Endodermal cell (in vitro differentiated cells): ENCODE data around the gene TAMALIN. TPM values are rescaled to one million over a fixed set of nuclear protein-coding genes. Genes with fewer than 3 reads are reported as not detected.

Experiments used
- DNase-seq: peaks from one replicate; pipeline ENCODE4 v3.0.0-alpha.2; 2017
- H3K27ac ChIP-seq: 2 replicates; pipeline ENCODE4 v1.5.1; 2013; ENCODE audit warnings: mild to moderate bottlenecking, low read depth, low read length, moderate library complexity
- H3K27me3 ChIP-seq: 2 replicates; pipeline ENCODE4 v1.6.1; 2013; ENCODE audit warnings: mild to moderate bottlenecking, low read length, moderate library complexity; ENCODE audit not compliant: insufficient read depth, control insufficient read depth, poor library complexity, severe bottlenecking
- H3K36me3 ChIP-seq: 2 replicates; pipeline ENCODE4 v1.7.0; 2013; ENCODE audit warnings: mild to moderate bottlenecking, low read length, moderate library complexity; ENCODE audit not compliant: control insufficient read depth, insufficient read depth
- H3K4me1 ChIP-seq: one replicate; pipeline ENCODE4 v1.7.0; 2013; ENCODE audit warnings: low read length; ENCODE audit not compliant: control insufficient read depth, insufficient read depth
- H3K4me3 ChIP-seq: 2 replicates; pipeline ENCODE4 v1.5.1; 2013; ENCODE audit warnings: mild to moderate bottlenecking, low read length, moderate library complexity
- H3K9ac ChIP-seq: 2 replicates; pipeline ENCODE4 v1.6.1; 2013; ENCODE audit warnings: mild to moderate bottlenecking, low read length, moderate library complexity; ENCODE audit not compliant: poor library complexity, severe bottlenecking; ENCODE audit errors: extremely low read depth
- H3K9me3 ChIP-seq: 2 replicates; pipeline ENCODE4 v1.6.1; 2013; ENCODE audit warnings: mild to moderate bottlenecking, low read length, moderate library complexity; ENCODE audit not compliant: control insufficient read depth
- H3K27ac Mint-ChIP-seq: 2 replicates; pipeline ENCODE4 v1.8.0; 2020; ENCODE audit warnings: mixed read lengths
- H3K27me3 Mint-ChIP-seq: 2 replicates; pipeline ENCODE4 v1.8.0; 2021; ENCODE audit warnings: mild to moderate bottlenecking, mixed read lengths; ENCODE audit not compliant: insufficient read depth
- H3K36me3 Mint-ChIP-seq: 2 replicates; pipeline ENCODE4 v1.8.0; 2020; ENCODE audit warnings: low read depth, mixed read lengths
- H3K4me1 Mint-ChIP-seq: 2 replicates; pipeline ENCODE4 v1.8.0; 2020; ENCODE audit warnings: mixed read lengths
- H3K4me3 Mint-ChIP-seq: 2 replicates; pipeline ENCODE4 v1.8.0; 2020; ENCODE audit warnings: mild to moderate bottlenecking, moderate library complexity, mixed read lengths
- H3K9me3 Mint-ChIP-seq: 2 replicates; pipeline ENCODE4 v1.8.0; 2020; ENCODE audit warnings: mild to moderate bottlenecking, mixed read lengths
- CTCF ChIP-seq: fragments of 200-600 bp; sonication (generic); conservative IDR thresholded peaks from 2 replicates; pipeline ENCODE4 v1.5.0; 2021; ENCODE audit warnings: antibody characterized with exemption, mild to moderate bottlenecking
- WGBS, 2 experiments: methylation state at CpG; one replicate each; pipeline versions ENCODE4 v1.1.5 to v1.1.7; 2013; ENCODE audit warnings: missing lambda C conversion rate in 2 of 2, mixed read lengths in 1 of 2; ENCODE audit not compliant: insufficient coverage in 1 of 2, insufficient read length in 1 of 2; 5-methylcytosine and 5-hydroxymethylcytosine counted together
- long read RNA-seq, 4 experiments: library from polyadenylated mRNA in 2 of 4; library from RNA in 1 of 4; library from capped mRNA in 1 of 4; stranded (forward) in 3 of 4; unstranded in 1 of 4; transcript quantifications; one replicate each; pipeline ENCODE4 v2.0.0, GENCODE V29; 2020 to 2021; ENCODE audit warnings: inconsistent platforms in 1 of 4
- polyA plus RNA-seq, 2 experiments: library from polyadenylated mRNA; stranded (reverse); fragments of 50-300 nt; gene quantifications; one replicate each; pipeline ENCODE4 v1.2.3, GENCODE V29; 2013
- total RNA-seq, 2 donors: library from RNA; stranded (reverse); fragmentation: NEBNext Ultra II Directional in 1 of 2; extraction: Animal tissue kit (Norgen Biotek cat#: 25700) in 1 of 2; gene quantifications; 2 replicates in 1 of 2; 3 replicates in 1 of 2; pipeline ENCODE4 v1.2.1, GENCODE V29; 2021

Gene TAMALIN
- total RNA-seq = 1 to 10 TPM; 4.4 to 9.1 TPM
- polyA plus RNA-seq (2013, experiment 1 of 2) = 16.3 TPM
- polyA plus RNA-seq (2013, experiment 2 of 2) = 13.2 TPM
- long read RNA-seq, experiment 1, partial matches to known transcripts = 0 of 3 reads
- long read RNA-seq, experiment 1, other reads (novel, unspliced or antisense) = 0 of 3 reads
- long read RNA-seq, experiment 2, partial matches to known transcripts = 0 of 4 reads
- long read RNA-seq, experiment 2, other reads (novel, unspliced or antisense) = 1 of 4 reads
- long read RNA-seq, experiment 3 = 0 reads
- long read RNA-seq, experiment 4, partial matches to known transcripts = 0 of 2 reads
- long read RNA-seq, experiment 4, other reads (novel, unspliced or antisense) = 2 of 2 reads

GRCh38 chr12:52006726-52007157 is at the start of gene TAMALIN:
Gene TAMALIN (plus strand): TSS chr12:52006946. CDS start chr12:52007020, 74 bp downstream.
- peaks cover 3% of the 10 kb centered on the region for H3K9me3 ChIP-seq
- peaks cover 51% of the 10 kb centered on the region for H3K27me3 Mint-ChIP-seq
- H3K4me3 ChIP-seq = peak within 1 kb of the TSS; percentile 64
- 0 to 1% methylated on average over 6 to 60 of the region's 60 CpGs for WGBS, 2 experiments
- no peak for TF ChIP-seq CTCF
- H3K9me3 Mint-ChIP-seq = no peaks in the 10 kb centered on the region
- H3K4me1 Mint-ChIP-seq = peaks cover 16% of the 10 kb centered on the region
- DNase-seq = no peak
- H3K27ac ChIP-seq = no peak within 1 kb of the TSS
- no peak within 1 kb of the TSS for H3K9ac ChIP-seq
- peaks cover 3% of the 10 kb centered on the region for H3K36me3 Mint-ChIP-seq
- H3K4me3 Mint-ChIP-seq = peak within 1 kb of the TSS; percentile 66
- H3K27ac Mint-ChIP-seq = peak within 1 kb of the TSS; percentile 76
- peaks cover 8% of the 10 kb centered on the region for H3K4me1 ChIP-seq
- H3K36me3 ChIP-seq = no peaks in the 10 kb centered on the region
- H3K27me3 ChIP-seq = peaks cover 50% of the 10 kb centered on the region

- no peak for TF ChIP-seq CTCF
- H3K27ac Mint-ChIP-seq = no peak overlapping the region
- 94 to 98% methylated on average over 6 to 13 of the region's 13 CpGs for WGBS, 2 experiments
- peaks cover 50% of the 10 kb centered on the region for H3K36me3 Mint-ChIP-seq
- DNase-seq = peak; percentile 33
- H3K27me3 Mint-ChIP-seq = no peaks in the 10 kb centered on the region
- H3K9me3 ChIP-seq = peaks cover 8% of the 10 kb centered on the region
- no peak overlapping the region for H3K4me3 Mint-ChIP-seq
- no peaks in the 10 kb centered on the region for H3K9me3 Mint-ChIP-seq
- H3K4me1 Mint-ChIP-seq = peaks cover 35% of the 10 kb centered on the region
- peaks cover 7% of the 10 kb centered on the region for H3K4me1 ChIP-seq
- no peak overlapping the region for H3K9ac ChIP-seq
- no peaks in the 10 kb centered on the region for H3K27me3 ChIP-seq
- H3K4me3 ChIP-seq = no peak overlapping the region
- no peak overlapping the region for H3K27ac ChIP-seq
- H3K36me3 ChIP-seq = peaks cover 36% of the 10 kb centered on the region
Observed at GRCh38 chr12:51958542-51958941, 48.2 kb upstream of the TAMALIN start.

GRCh38 chr12:51959211-51959610 is 47.5 kb upstream of the TAMALIN start:
- Histone ChIP-seq H3K27me3 (no peaks in the 10 kb centered on the region), H3K4me1 (peaks cover 7% of the 10 kb centered on the region), H3K36me3 (peaks cover 42% of the 10 kb centered on the region), H3K9ac (no peak overlapping the region), H3K27ac (no peak overlapping the region), H3K4me3 (no peak overlapping the region), H3K9me3 (peaks cover 14% of the 10 kb centered on the region)
- Mint-ChIP-seq H3K4me3 (no peak overlapping the region), H3K27me3 (no peaks in the 10 kb centered on the region), H3K4me1 (peaks cover 28% of the 10 kb centered on the region), H3K9me3 (no peaks in the 10 kb centered on the region), H3K36me3 (peaks cover 57% of the 10 kb centered on the region), H3K27ac (no peak overlapping the region)
- WGBS, 2 experiments = 90 to 92% methylated on average over 3 of the region's 3 CpGs
- no peak for TF ChIP-seq CTCF
- DNase-seq = peak; percentile 39
